MM.1S (cell line): Measurements from ENCODE around the gene C6orf62.
"Not testable (repeated sequence)": the region's sequence is repeated elsewhere in the genome, so short reads cannot be mapped to it uniquely, and the experiment has no call there.

Source experiments
- DNase-seq: peaks from one replicate; pipeline ENCODE4 v3.0.0-alpha.2; 2015
- H2AFZ ChIP-seq: fragments of 300-600 bp; sonication (generic); 2 replicates; pipeline ENCODE4 v1.6.0; 2016; ENCODE audit warnings: antibody characterized with exemption, low read length
- H3F3A ChIP-seq: fragments of 300-600 bp; sonication (generic); 2 replicates; pipeline ENCODE4 v1.6.1; 2016; ENCODE audit warnings: mild to moderate bottlenecking, antibody characterized with exemption, low read length, moderate library complexity, mixed read lengths; ENCODE audit not compliant: insufficient read depth
- H3K27ac ChIP-seq: fragments of 300-600 bp; sonication (generic); 2 replicates; pipeline ENCODE4 v1.5.1; 2016; ENCODE audit warnings: mild to moderate bottlenecking, low read length
- H3K27me3 ChIP-seq: fragments of 300-600 bp; sonication (generic); replicated peaks from 2 replicates; pipeline ENCODE4 v1.6.0; 2016; ENCODE audit warnings: low read length; ENCODE audit not compliant: insufficient read depth
- H3K36me3 ChIP-seq: fragments of 300-600 bp; sonication (generic); replicated peaks from 2 replicates; pipeline ENCODE4 v1.6.1; 2016; ENCODE audit warnings: mild to moderate bottlenecking, low read length, mixed read lengths; ENCODE audit not compliant: insufficient read depth
- H3K4me1 ChIP-seq: fragments of 300-600 bp; sonication (generic); 2 replicates; pipeline ENCODE4 v1.6.1; 2016; ENCODE audit warnings: low read length, mixed read lengths
- H3K4me2 ChIP-seq: fragments of 300-600 bp; sonication (generic); 2 replicates; pipeline ENCODE4 v1.6.0; 2016; ENCODE audit warnings: low read depth, low read length
- H3K4me3 ChIP-seq: fragments of 300-600 bp; sonication (generic); 2 replicates; pipeline ENCODE4 v1.5.1; 2016; ENCODE audit warnings: low read length, mixed read lengths
- H3K79me2 ChIP-seq: fragments of 300-600 bp; sonication (generic); 2 replicates; pipeline ENCODE4 v1.6.1; 2016; ENCODE audit warnings: mixed run types, low read length, mixed read lengths
- H3K9ac ChIP-seq: fragments of 300-600 bp; sonication (generic); 2 replicates; pipeline ENCODE4 v1.6.1; 2016; ENCODE audit warnings: low read length, mixed read lengths
- H3K9me2 ChIP-seq: fragments of 300-600 bp; sonication (generic); replicated peaks from 2 replicates; pipeline ENCODE4 v1.6.1; 2016; ENCODE audit warnings: mild to moderate bottlenecking, low read length, mixed read lengths; ENCODE audit not compliant: insufficient read depth
- H3K9me3 ChIP-seq: fragments of 300-600 bp; sonication (generic); replicated peaks from 2 replicates; pipeline ENCODE4 v1.6.1; 2016; ENCODE audit warnings: mild to moderate bottlenecking, low read length, mixed read lengths; ENCODE audit not compliant: insufficient read depth
- H4K20me1 ChIP-seq: fragments of 300-600 bp; sonication (generic); 2 replicates; pipeline ENCODE4 v1.6.1; 2016; ENCODE audit warnings: mild to moderate bottlenecking, low read length, moderate library complexity, mixed read lengths; ENCODE audit not compliant: insufficient read depth
- EZH2 ChIP-seq: fragments of 300-600 bp; sonication (generic); optimal IDR thresholded peaks from 2 replicates; pipeline ENCODE3; 2017; ENCODE audit warnings: low read depth, mild to moderate bottlenecking, antibody characterized with exemption, low read length, mixed read lengths
- EZH2phosphoT487 ChIP-seq: fragments of 300-600 bp; sonication (generic); IDR thresholded peaks from 2 replicates; pipeline ENCODE4 v1.6.1; 2018; ENCODE audit warnings: antibody characterized with exemption, low read length
- TF ChIP-seq, protein P1 (sequence below): fragments of 300-600 bp; sonication (generic); IDR thresholded peaks from 2 replicates; pipeline ENCODE4 v1.5.1; 2016; ENCODE audit warnings: antibody characterized with exemption, low read length, mixed read lengths

The C6orf62 gene

DNA sequence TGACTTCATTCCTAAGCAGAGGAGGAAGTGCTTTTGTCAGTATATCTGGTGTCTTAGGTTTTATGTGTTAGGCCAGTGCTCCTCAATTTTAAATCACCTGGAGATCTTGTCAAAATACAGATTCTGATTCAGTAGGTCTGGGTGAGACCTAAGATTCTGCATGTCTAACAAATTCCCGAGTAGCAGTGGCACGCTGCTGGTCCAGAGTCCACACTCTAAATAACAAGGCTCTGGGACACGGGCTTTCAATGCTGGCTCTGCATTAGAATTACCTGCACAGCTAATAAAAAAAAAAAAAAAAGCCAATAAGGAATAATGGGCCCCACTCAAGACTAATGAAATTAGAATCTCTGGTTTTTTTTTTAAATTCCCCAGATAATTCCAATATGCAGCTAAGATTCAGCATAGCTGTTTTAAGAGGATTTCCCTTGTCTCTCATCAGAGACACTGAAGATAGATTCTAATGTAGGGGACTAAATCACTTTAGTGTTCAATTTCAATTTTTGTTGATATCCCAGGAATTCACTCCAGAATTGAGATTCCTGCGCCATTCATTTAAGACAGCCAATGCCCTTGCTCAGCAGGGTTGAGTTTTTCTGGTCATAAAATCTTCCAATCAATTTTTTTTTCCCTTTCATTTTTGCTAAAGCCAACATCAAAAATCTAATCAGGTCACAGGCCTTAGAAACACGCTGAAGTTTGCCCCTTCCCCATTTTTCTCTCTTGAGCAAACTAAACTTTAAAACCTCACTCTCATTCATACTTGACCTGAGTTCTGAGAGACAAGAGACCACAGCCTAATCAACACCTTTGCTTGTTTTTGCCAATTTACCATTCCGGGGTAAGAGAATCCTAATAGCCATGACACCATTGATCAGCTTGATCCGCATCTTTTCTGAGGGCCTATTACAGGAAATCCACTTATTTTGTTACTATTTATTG lies 54.6 kb downstream of the C6orf62 start:
- Histone ChIP-seq H3K4me1 (peaks cover 7% of the 10 kb centered on the region), H3K9me2 (no peaks in the 10 kb centered on the region), H3K4me3 (no peak overlapping the region), H3K9me3 (no peaks in the 10 kb centered on the region), H3K4me2 (no peak overlapping the region), H3K27me3 (no peaks in the 10 kb centered on the region), H4K20me1 (no peaks in the 10 kb centered on the region), H3K79me2 (peaks cover 37% of the 10 kb centered on the region), H3K27ac (no peak overlapping the region), H3K36me3 (no peaks in the 10 kb centered on the region), H3F3A (peaks cover 8% of the 10 kb centered on the region; the same call in 1 of the 2 replicates), H2AFZ (no peak overlapping the region), H3K9ac (no peak overlapping the region)
- DNase-seq: no peak
- TF ChIP-seq, protein P1, sequence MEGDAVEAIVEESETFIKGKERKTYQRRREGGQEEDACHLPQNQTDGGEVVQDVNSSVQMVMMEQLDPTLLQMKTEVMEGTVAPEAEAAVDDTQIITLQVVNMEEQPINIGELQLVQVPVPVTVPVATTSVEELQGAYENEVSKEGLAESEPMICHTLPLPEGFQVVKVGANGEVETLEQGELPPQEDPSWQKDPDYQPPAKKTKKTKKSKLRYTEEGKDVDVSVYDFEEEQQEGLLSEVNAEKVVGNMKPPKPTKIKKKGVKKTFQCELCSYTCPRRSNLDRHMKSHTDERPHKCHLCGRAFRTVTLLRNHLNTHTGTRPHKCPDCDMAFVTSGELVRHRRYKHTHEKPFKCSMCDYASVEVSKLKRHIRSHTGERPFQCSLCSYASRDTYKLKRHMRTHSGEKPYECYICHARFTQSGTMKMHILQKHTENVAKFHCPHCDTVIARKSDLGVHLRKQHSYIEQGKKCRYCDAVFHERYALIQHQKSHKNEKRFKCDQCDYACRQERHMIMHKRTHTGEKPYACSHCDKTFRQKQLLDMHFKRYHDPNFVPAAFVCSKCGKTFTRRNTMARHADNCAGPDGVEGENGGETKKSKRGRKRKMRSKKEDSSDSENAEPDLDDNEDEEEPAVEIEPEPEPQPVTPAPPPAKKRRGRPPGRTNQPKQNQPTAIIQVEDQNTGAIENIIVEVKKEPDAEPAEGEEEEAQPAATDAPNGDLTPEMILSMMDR: no peak
- TF ChIP-seq EZH2phosphoT487 (no peak), EZH2 (no peak)

DNA sequence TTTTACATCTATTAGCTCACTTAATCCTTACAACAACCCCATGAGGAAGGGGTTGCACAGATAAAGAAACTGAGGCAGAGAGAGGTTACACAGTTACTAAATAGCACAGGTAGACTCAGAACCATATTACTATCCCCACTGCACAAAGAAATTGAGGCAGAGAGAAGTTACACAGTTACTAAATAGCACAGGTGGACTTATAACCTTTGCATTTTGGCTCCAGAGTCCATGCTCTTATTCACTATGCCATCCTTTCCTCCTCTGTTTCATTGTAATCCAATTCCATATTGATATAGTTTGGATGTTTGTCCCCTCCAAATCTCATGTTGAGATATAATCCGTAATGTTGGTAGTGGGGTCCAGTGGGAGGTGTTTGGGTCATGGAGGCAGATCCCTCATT lies 55.8 kb downstream of the C6orf62 start:
- H3K9ac ChIP-seq: no peak overlapping the region
- no peak for TF ChIP-seq EZH2phosphoT487
- TF ChIP-seq EZH2: no peak
- TF ChIP-seq, protein P1: no peak
- no peaks in the 10 kb centered on the region for H4K20me1 ChIP-seq
- H3K27ac ChIP-seq: no peak overlapping the region
- H3K79me2 ChIP-seq: peaks cover 37% of the 10 kb centered on the region
- H3K27me3 ChIP-seq: no peaks in the 10 kb centered on the region
- no peaks in the 10 kb centered on the region for H3K36me3 ChIP-seq
- H3F3A ChIP-seq: peaks cover 8% of the 10 kb centered on the region; the same call in 1 of the 2 replicates
- no peak overlapping the region for H3K4me2 ChIP-seq
- peaks cover 7% of the 10 kb centered on the region for H3K4me1 ChIP-seq
- H3K4me3 ChIP-seq: no peak overlapping the region
- no peak for DNase-seq
- H2AFZ ChIP-seq: no peak overlapping the region
- no peaks in the 10 kb centered on the region for H3K9me3 ChIP-seq
- H3K9me2 ChIP-seq: no peaks in the 10 kb centered on the region

DNA sequence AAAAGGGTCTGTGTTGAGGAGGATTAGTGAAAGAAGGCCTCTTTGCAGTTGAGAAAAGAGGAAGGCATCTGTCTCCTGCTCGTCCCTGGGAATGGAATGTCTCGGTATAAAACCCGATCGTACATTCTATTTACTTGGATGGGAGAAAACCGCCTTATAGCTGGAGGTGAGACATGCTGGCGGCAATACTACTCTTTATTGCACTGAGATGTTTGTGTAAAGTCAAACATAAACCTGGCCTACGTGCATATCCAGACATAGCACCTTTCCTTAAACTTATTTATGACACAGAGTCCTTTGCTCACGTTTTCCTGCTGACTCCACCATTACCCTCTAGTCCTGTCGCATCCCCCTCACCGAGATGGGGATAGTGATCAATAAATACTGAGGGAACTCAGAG lies 56.7 kb downstream of the C6orf62 start:
- H2AFZ ChIP-seq: no peak overlapping the region
- no peaks in the 10 kb centered on the region for H3K36me3 ChIP-seq

GRCh38 chr6:24661759-24662158 lies 57.2 kb downstream of the C6orf62 start:
- H3K27me3 ChIP-seq, H3K27ac ChIP-seq, H3K4me2 ChIP-seq, H3K4me3 ChIP-seq, H3K9me3 ChIP-seq, H3K9ac ChIP-seq, H4K20me1 ChIP-seq, H3F3A ChIP-seq, H3K36me3 ChIP-seq, H3K4me1 ChIP-seq, H3K9me2 ChIP-seq, H2AFZ ChIP-seq, DNase-seq: not testable (repeated sequence)
- peaks cover 32% of the 10 kb centered on the region for H3K79me2 ChIP-seq

More for the DNA sequence above, 56.7 kb downstream of the C6orf62 start:
- TF ChIP-seq EZH2: no peak
- TF ChIP-seq, protein P1: no peak
- no peak for TF ChIP-seq EZH2phosphoT487
- Histone ChIP-seq H3K9me3 (no peaks in the 10 kb centered on the region), H3K27me3 (no peaks in the 10 kb centered on the region), H3K4me2 (no peak overlapping the region), H4K20me1 (no peaks in the 10 kb centered on the region), H3K27ac (no peak overlapping the region), H3K9ac (no peak overlapping the region), H3K4me1 (peaks cover 7% of the 10 kb centered on the region), H3K9me2 (no peaks in the 10 kb centered on the region), H3K4me3 (no peak overlapping the region), H3K79me2 (peaks cover 32% of the 10 kb centered on the region), H3F3A (peaks cover 8% of the 10 kb centered on the region; the same call in 1 of the 2 replicates)
- no peak for DNase-seq
